RWPE2 (cell line): ENCODE results near the gene MAD2L1.

Experiments used
- ATAC-seq: fragments of 200-7000 bp; cut with Tn5 transposase; 3 replicates; pipeline ENCODE4 v1.9.1; 2021; ENCODE audit warnings: low read depth
- DNase-seq: peaks from one replicate; pipeline ENCODE4 v3.0.0-alpha.2; 2020; ENCODE audit warnings: low spot score
- H3K27ac ChIP-seq: fragments of 450-650 bp; 2 replicates; pipeline ENCODE4 v1.5.1; 2017; ENCODE audit warnings: mild to moderate bottlenecking; ENCODE audit not compliant: poor library complexity, severe bottlenecking
- H3K27me3 ChIP-seq: fragments of 250-450 bp; sonication (Bioruptor Pico); 2 replicates; pipeline ENCODE4 v1.5.1; 2021; ENCODE audit warnings: mild to moderate bottlenecking, moderate library complexity; ENCODE audit not compliant: insufficient read depth, poor library complexity, severe bottlenecking
- H3K36me3 ChIP-seq: fragments of 250-450 bp; sonication (Bioruptor Pico); 2 replicates; pipeline ENCODE4 v1.5.1; 2020; ENCODE audit warnings: low read depth, mild to moderate bottlenecking, moderate library complexity
- H3K4me1 ChIP-seq: fragments of 250-450 bp; sonication (Bioruptor Pico); 2 replicates; pipeline ENCODE4 v1.5.1; 2021; ENCODE audit warnings: mild to moderate bottlenecking, moderate library complexity; ENCODE audit not compliant: insufficient read depth, poor library complexity, severe bottlenecking
- H3K4me3 ChIP-seq: fragments of 250-450 bp; sonication (Bioruptor Pico); 2 replicates; pipeline ENCODE4 v1.5.1; 2021; ENCODE audit warnings: mild to moderate bottlenecking, moderate library complexity; ENCODE audit not compliant: severe bottlenecking
- H3K9me3 ChIP-seq: fragments of 250-450 bp; sonication (Bioruptor Pico); 2 replicates; pipeline ENCODE4 v1.5.1; 2021; ENCODE audit warnings: mild to moderate bottlenecking, moderate library complexity; ENCODE audit not compliant: severe bottlenecking
- TF ChIP-seq, protein P1 (sequence below): fragments of 450-650 bp; IDR thresholded peaks from one replicate; pipeline ENCODE4 v1.5.1; 2017; ENCODE audit warnings: mild to moderate bottlenecking, moderate library complexity; ENCODE audit not compliant: poor library complexity, severe bottlenecking

Gene MAD2L1

DNA sequence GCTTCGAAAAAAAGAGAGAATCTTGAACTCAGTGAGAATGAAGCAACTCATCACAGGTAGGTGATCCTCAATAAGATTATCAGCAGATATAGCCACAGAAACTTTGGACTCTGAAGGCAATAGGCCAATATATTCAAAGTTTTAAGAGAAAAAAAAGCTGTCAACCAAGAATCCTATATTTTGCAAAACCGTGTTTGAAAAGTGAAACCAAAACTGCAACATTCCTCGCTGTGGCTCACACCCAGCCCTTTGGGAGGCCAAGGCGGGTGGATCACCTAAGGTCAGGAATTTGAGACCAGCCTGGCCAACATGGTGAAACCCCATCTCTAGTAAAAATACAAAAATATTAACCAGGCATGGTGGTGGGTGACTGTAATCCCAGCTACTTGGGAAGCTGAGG lies 22.8 kb downstream of the MAD2L1 start:
- no peak for ATAC-seq
- no peaks in the 10 kb centered on the region for H3K27me3 ChIP-seq

DNA sequence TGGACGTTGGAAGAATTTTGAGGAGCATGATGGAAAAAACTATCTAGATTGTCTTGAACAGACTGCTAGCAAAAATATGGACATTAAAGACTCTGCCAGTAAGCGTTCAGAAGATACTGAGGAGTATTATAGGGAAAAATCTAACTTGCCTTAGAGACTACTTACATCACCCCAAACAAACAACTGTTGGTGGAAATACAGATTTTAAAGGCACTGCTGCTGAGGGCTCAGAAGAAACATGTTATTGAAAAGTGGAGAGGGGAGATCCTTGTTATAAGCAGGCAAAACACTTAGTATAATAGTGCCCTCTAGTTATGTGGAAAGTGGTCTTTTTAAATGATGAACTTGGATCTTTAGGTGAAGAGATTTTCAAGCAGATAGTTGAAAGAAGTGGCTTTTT lies 29.2 kb downstream of the MAD2L1 start:
- H3K4me1 ChIP-seq, result no peaks in the 10 kb centered on the region
- DNase-seq (no peak), ATAC-seq (no peak)
- no peaks in the 10 kb centered on the region for H3K9me3 ChIP-seq
- H3K36me3 ChIP-seq, result no peaks in the 10 kb centered on the region
- TF ChIP-seq, protein P1, sequence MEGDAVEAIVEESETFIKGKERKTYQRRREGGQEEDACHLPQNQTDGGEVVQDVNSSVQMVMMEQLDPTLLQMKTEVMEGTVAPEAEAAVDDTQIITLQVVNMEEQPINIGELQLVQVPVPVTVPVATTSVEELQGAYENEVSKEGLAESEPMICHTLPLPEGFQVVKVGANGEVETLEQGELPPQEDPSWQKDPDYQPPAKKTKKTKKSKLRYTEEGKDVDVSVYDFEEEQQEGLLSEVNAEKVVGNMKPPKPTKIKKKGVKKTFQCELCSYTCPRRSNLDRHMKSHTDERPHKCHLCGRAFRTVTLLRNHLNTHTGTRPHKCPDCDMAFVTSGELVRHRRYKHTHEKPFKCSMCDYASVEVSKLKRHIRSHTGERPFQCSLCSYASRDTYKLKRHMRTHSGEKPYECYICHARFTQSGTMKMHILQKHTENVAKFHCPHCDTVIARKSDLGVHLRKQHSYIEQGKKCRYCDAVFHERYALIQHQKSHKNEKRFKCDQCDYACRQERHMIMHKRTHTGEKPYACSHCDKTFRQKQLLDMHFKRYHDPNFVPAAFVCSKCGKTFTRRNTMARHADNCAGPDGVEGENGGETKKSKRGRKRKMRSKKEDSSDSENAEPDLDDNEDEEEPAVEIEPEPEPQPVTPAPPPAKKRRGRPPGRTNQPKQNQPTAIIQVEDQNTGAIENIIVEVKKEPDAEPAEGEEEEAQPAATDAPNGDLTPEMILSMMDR, result no peak
- no peak overlapping the region for H3K27ac ChIP-seq
- no peaks in the 10 kb centered on the region for H3K27me3 ChIP-seq
- no peak overlapping the region for H3K4me3 ChIP-seq

More for the DNA sequence above, 22.8 kb downstream of the MAD2L1 start:
- no peak overlapping the region for H3K4me3 ChIP-seq
- TF ChIP-seq, protein P1, result no peak
- no peaks in the 10 kb centered on the region for H3K36me3 ChIP-seq
- no peak for DNase-seq
- H3K9me3 ChIP-seq, result no peaks in the 10 kb centered on the region
- H3K4me1 ChIP-seq, result no peaks in the 10 kb centered on the region
- no peak overlapping the region for H3K27ac ChIP-seq

DNA sequence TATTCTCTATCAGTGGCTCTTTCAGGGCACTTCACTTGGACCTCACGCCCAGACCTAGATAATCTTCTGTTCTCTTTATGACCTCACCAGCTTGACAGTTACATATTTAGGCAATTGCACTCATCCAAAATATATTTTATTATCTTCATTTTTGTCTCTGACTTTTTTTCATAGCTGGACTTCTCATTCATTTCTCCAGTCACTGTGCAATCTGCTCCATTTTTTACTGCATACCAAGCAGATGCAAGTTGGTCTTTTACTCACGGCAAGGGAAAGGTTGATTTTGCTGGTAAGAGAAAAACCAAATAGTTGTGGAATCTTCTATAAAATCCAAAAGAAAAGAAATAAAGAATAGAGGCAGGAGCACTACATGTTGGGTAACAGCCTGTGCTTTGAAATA lies 31.7 kb downstream of the MAD2L1 start:
- Histone ChIP-seq H3K36me3 (no peaks in the 10 kb centered on the region), H3K27ac (no peak overlapping the region), H3K27me3 (no peaks in the 10 kb centered on the region), H3K9me3 (no peaks in the 10 kb centered on the region), H3K4me1 (no peaks in the 10 kb centered on the region), H3K4me3 (no peak overlapping the region)
- DNase-seq (no peak), ATAC-seq (no peak)
- TF ChIP-seq, protein P1, result no peak

DNA sequence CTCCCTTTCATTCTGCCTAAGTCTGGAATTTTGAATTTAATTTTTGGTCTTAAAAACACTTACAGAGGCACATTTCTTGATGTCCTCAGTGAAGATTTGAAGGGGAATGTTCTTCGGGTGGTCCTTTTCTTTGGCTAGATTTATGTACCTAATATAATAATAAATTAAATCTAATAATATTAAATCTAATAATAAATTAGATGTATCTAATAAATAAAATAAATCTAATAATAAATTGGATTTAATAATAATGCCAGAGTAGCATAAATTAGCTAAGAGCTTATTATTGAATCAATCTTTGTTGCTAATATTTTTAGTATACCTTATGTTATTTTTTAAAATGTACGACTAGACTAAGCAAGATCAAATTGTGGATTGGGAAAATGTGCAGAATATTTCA lies 39.8 kb downstream of the MAD2L1 start:
- Histone ChIP-seq H3K4me3 (no peak overlapping the region), H3K9me3 (no peaks in the 10 kb centered on the region), H3K36me3 (no peaks in the 10 kb centered on the region), H3K27ac (no peak overlapping the region), H3K4me1 (no peaks in the 10 kb centered on the region), H3K27me3 (no peaks in the 10 kb centered on the region)
- ATAC-seq, result no peak
- TF ChIP-seq, protein P1, result no peak
- DNase-seq, result no peak

DNA sequence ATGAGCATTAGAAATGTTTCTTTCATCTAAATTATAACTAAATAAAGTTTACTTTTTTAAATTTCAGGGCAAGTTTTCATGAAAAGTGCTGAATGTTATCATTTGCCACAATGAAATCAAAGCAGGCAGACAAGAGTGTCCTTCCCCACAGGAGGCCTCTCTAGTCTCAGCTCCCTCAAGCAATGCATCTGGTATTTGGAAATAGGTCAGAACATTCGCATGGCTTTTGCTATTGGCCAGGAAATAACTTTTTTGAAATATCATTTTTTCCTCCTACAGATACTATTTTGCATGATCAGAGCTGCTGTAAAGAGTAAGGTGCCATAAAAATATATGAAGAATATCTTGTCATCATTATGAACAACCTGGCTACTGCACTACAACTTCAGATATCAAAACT lies 41.1 kb downstream of the MAD2L1 start:
- Histone ChIP-seq H3K9me3 (no peaks in the 10 kb centered on the region), H3K4me1 (no peaks in the 10 kb centered on the region), H3K27ac (no peak overlapping the region), H3K4me3 (no peak overlapping the region), H3K27me3 (no peaks in the 10 kb centered on the region), H3K36me3 (no peaks in the 10 kb centered on the region)
- TF ChIP-seq, protein P1, result no peak
- DNase-seq, result no peak
- ATAC-seq, result no peak
